SK-N-SH (cell line): Measurements from ENCODE around the gene PDLIM5. TPM values are rescaled to one million over a fixed set of nuclear protein-coding genes. Genes with fewer than 3 reads are reported as not detected.

Experiments used
- CTCF ChIA-PET: fragments of 300-600, 350-600 bp; formaldehyde crosslinking; extraction: SDS; loops from one replicate; lab custom pipeline; 2021; lab: Yijun Ruan, JAX
- POLR2A ChIA-PET: fragments of 350-600 bp; sonication (Branson Sonifier 250); formaldehyde crosslinking; extraction: SDS; loops from one replicate; lab custom pipeline; 2020; ENCODE audit warnings: antibody characterized with exemption, inconsistent platforms; lab: Yijun Ruan, JAX
- DNase-seq: peaks from one replicate; pipeline ENCODE4 v3.0.0; 2012
- H2AFZ ChIP-seq: fragments of 200-600 bp; sonication (generic); 2 replicates; pipeline ENCODE4 v1.8.1; 2016; ENCODE audit warnings: antibody characterized with exemption, mild to moderate bottlenecking, low read depth
- H3F3A ChIP-seq: fragments of 200-600 bp; sonication (generic); replicated peaks from 2 replicates; pipeline ENCODE3; 2016; ENCODE audit warnings: antibody characterized with exemption, mild to moderate bottlenecking; ENCODE audit not compliant: insufficient read depth
- H3K27ac ChIP-seq, 2 experiments: fragments of 200-500 bp in 1 of 2; fragments of 200-600 bp in 1 of 2; sonication (Bioruptor generic) in 1 of 2; sonication (generic), shearing (Covaris generic) in 1 of 2; 2 replicates each; pipeline versions ENCODE4 v1.5.1 to v1.6.1; 2014 to 2016; ENCODE audit warnings: low read depth in 2 of 2, inconsistent platforms in 1 of 2, low read length in 1 of 2, mild to moderate bottlenecking in 1 of 2, mixed read lengths in 1 of 2
- H3K27me3 ChIP-seq: fragments of 200-600 bp; sonication (generic), shearing (Covaris generic); 2 replicates; pipeline ENCODE4 v1.6.1; 2016; ENCODE audit warnings: mixed run types; ENCODE audit not compliant: insufficient read depth
- H3K36me3 ChIP-seq, 2 experiments: fragments of 200-500 bp in 1 of 2; fragments of 200-600 bp in 1 of 2; sonication (Bioruptor generic) in 1 of 2; sonication (generic) in 1 of 2; replicated peaks in 1 of 2; 2 replicates each; pipeline versions ENCODE3 to v1.5.1; 2014 to 2016; ENCODE audit warnings: low read length in 1 of 2, mild to moderate bottlenecking in 1 of 2; ENCODE audit not compliant: insufficient read depth in 2 of 2, control insufficient read depth in 1 of 2
- H3K4me1 ChIP-seq, 2 experiments: fragments of 200-500 bp in 1 of 2; fragments of 200-600 bp in 1 of 2; sonication (Bioruptor generic) in 1 of 2; sonication (generic), shearing (Covaris generic) in 1 of 2; 2 replicates each; pipeline versions ENCODE4 v1.5.1 to v1.6.1; 2014 to 2016; ENCODE audit warnings: low read depth in 1 of 2, low read length in 1 of 2, mixed run types in 1 of 2; ENCODE audit not compliant: insufficient read depth in 2 of 2, control insufficient read depth in 1 of 2
- H3K4me2 ChIP-seq: fragments of 200-600 bp; sonication (generic), shearing (Covaris generic); 2 replicates; pipeline ENCODE4 v1.6.1; 2017; ENCODE audit warnings: mixed run types
- H3K4me3 ChIP-seq, 2 experiments: fragments of 200-500 bp in 1 of 2; fragments of 200-600 bp in 1 of 2; sonication (Bioruptor generic) in 1 of 2; sonication (generic), shearing (Covaris generic) in 1 of 2; 2 replicates each; pipeline versions ENCODE4 v1.5.1 to v1.8.1; 2014 to 2016; ENCODE audit warnings: low read depth in 2 of 2, inconsistent platforms in 1 of 2, low read length in 1 of 2, mild to moderate bottlenecking in 1 of 2, mixed read lengths in 1 of 2, moderate library complexity in 1 of 2
- H3K79me2 ChIP-seq: fragments of 200-600 bp; sonication (generic); 2 replicates; pipeline ENCODE4 v1.8.1; 2017; ENCODE audit warnings: mild to moderate bottlenecking; ENCODE audit not compliant: insufficient read depth
- H3K9ac ChIP-seq: fragments of 200-600 bp; sonication (generic); 2 replicates; pipeline ENCODE4 v1.6.1; 2017; ENCODE audit warnings: mixed run types
- H3K9me2 ChIP-seq: fragments of 200-600 bp; sonication (generic); 2 replicates; pipeline ENCODE4 v1.6.1; 2017; ENCODE audit warnings: mixed run types
- H3K9me3 ChIP-seq: fragments of 200-600 bp; sonication (generic); 2 replicates; pipeline ENCODE4 v1.6.1; 2017; ENCODE audit warnings: mixed run types, mild to moderate bottlenecking, moderate library complexity
- H4K20me1 ChIP-seq: fragments of 200-600 bp; sonication (generic); 2 replicates; pipeline ENCODE4 v1.6.1; 2017; ENCODE audit warnings: mild to moderate bottlenecking, mixed run types; ENCODE audit not compliant: insufficient read depth
- EP300 ChIP-seq, 2 experiments: IDR thresholded peaks; 2 replicates each; pipeline versions ENCODE4 v1.4.0 to v1.6.1; 2012; ENCODE audit warnings: borderline replicate concordance in 1 of 2, low read depth in 1 of 2, low read length in 1 of 2
- EZH2phosphoT487 ChIP-seq: fragments of 200-600 bp; sonication (generic); IDR thresholded peaks from 2 replicates; pipeline ENCODE4 v1.6.1; 2017; ENCODE audit warnings: low read depth, mixed run types, mild to moderate bottlenecking, antibody characterized with exemption, moderate library complexity, borderline replicate concordance
- FOSL2 ChIP-seq: IDR thresholded peaks from 2 replicates; pipeline ENCODE4 v1.4.0; 2012; ENCODE audit warnings: low read depth, mild to moderate bottlenecking, moderate library complexity, borderline replicate concordance
- GABPA ChIP-seq: IDR thresholded peaks from 2 replicates; pipeline ENCODE4 v1.4.0; 2012; ENCODE audit warnings: low read depth, mild to moderate bottlenecking
- MAX ChIP-seq: IDR thresholded peaks from 2 replicates; pipeline ENCODE4 v1.4.0; 2012; ENCODE audit warnings: low read depth
- REST ChIP-seq: IDR thresholded peaks from 2 replicates; pipeline ENCODE4 v1.6.1; 2012; ENCODE audit warnings: mild to moderate bottlenecking, low read depth, low read length, moderate library complexity
- RXRA ChIP-seq: IDR thresholded peaks from 2 replicates; pipeline ENCODE4 v1.4.0; 2012; ENCODE audit warnings: low read depth, mild to moderate bottlenecking, borderline replicate concordance
- TCF12 ChIP-seq: IDR thresholded peaks from 2 replicates; pipeline ENCODE4 v1.4.0; 2012
- WGBS: methylation state at CpG from one replicate; pipeline ENCODE4 v1.1.6; 2017; ENCODE audit warnings: low lambda C conversion rate; 5-methylcytosine and 5-hydroxymethylcytosine counted together
- polyA plus RNA-seq, 3 experiments: library from polyadenylated mRNA; depleted of rRNA; stranded (reverse); fragments of >200 nt; gene quantifications; 2 replicates each; pipeline ENCODE4 v1.2.3, GENCODE V29; 2012

Gene PDLIM5
- polyA plus RNA-seq, 1 of the 3 experiments (the other 2 are of a cell fraction) = 36.7 TPM

GRCh38 chr4:94578195-94578594 is 126.5 kb downstream of the PDLIM5 start:
- Histone ChIP-seq H3K4me1 (peaks cover 11 to 53% of the 10 kb centered on the region in 2 experiments; a peak in 3 of 4 replicates), H2AFZ (no peak overlapping the region)

GRCh38 chr4:94581766-94582165 is 130.0 kb downstream of the PDLIM5 start:
- no peak overlapping the region for H3K4me3 ChIP-seq
- POLR2A ChIA-PET = no interaction called here
- CTCF ChIA-PET = interaction anchor here (1.0 kb wide), 1 partner anchor 175 kb away, joined by 3 read pairs; no protein-coding TSS in a partner anchor
- TF ChIP-seq MAX (no peak), TCF12 (no peak), EZH2phosphoT487 (no peak), RXRA (no peak), FOSL2 (no peak), GABPA (no peak), EP300 (IDR thresholded peaks at IDR 0.05; ENCODE audit: borderline replicate concordance in 1 of 2, low read depth in 1 of 2, low read length in 1 of 2) (no peak)
- no peaks in the 10 kb centered on the region for H3K27me3 ChIP-seq
- H3K4me1 ChIP-seq = peaks cover 8 to 33% of the 10 kb centered on the region in 2 experiments; a peak in 3 of 4 replicates
- no peak for DNase-seq
- 94% methylated on average over 2 of the region's 2 CpGs for WGBS
- H3F3A ChIP-seq = peaks cover 8% of the 10 kb centered on the region
- H2AFZ ChIP-seq = no peak overlapping the region
- no peak overlapping the region for H3K4me2 ChIP-seq
- peaks cover 57% of the 10 kb centered on the region for H3K79me2 ChIP-seq
- no peaks in the 10 kb centered on the region; the same call in 1 of the 2 replicates for H3K9me2 ChIP-seq
- H4K20me1 ChIP-seq = no peaks in the 10 kb centered on the region
- peak overlapping the region in 1 of 2 experiments; percentile 59; a peak in 2 of 4 replicates for H3K27ac ChIP-seq
- peaks cover 0 to 54% of the 10 kb centered on the region in 2 experiments for H3K36me3 ChIP-seq
- H3K9me3 ChIP-seq = no peaks in the 10 kb centered on the region
- H3K9ac ChIP-seq = no peak overlapping the region

More at GRCh38 chr4:94578195-94578594, 126.5 kb downstream of the PDLIM5 start:
- Histone ChIP-seq H3K4me3 (no peak overlapping the region), H3K79me2 (peaks cover 72% of the 10 kb centered on the region), H3K9me3 (no peaks in the 10 kb centered on the region), H3K27ac (peak overlapping the region in 1 of 2 experiments; percentile 57; a peak in 3 of 4 replicates), H3F3A (peaks cover 25% of the 10 kb centered on the region), H3K27me3 (no peaks in the 10 kb centered on the region), H3K4me2 (no peak overlapping the region), H3K36me3 (peaks cover 0 to 40% of the 10 kb centered on the region in 2 experiments), H3K9ac (no peak overlapping the region), H3K9me2 (no peaks in the 10 kb centered on the region; the same call in 1 of the 2 replicates), H4K20me1 (no peaks in the 10 kb centered on the region)
- ChIA-PET CTCF (interaction anchor here (0.8 to 2.3 kb wide), 5 partner anchors 17 to 566 kb away, joined by 3 to 9 read pairs (median 3); no protein-coding TSS in a partner anchor), POLR2A (no interaction called here)
- TF ChIP-seq TCF12 (no peak), EP300 (IDR thresholded peaks at IDR 0.05; ENCODE audit: borderline replicate concordance in 1 of 2, low read depth in 1 of 2, low read length in 1 of 2) (no peak), REST (peak; percentile 51; the same call in 1 of the 2 replicates)
- 87% methylated on average over 2 of the region's 2 CpGs for WGBS
- DNase-seq = no peak
